Astrocyte (in vitro differentiated cells and primary cell): ENCODE results near the gene LRRC9.
"Not testable (repeated sequence)": the region's sequence is repeated elsewhere in the genome, so short reads cannot be mapped to it uniquely, and the experiment has no call there.

Source experiments
- EZH2 ChIP-seq: IDR thresholded peaks from 2 replicates; pipeline ENCODE4 v1.6.1; 2012; ENCODE audit warnings: mild to moderate bottlenecking, low read length, inconsistent platforms; ENCODE audit not compliant: insufficient read depth
- TF ChIP-seq, protein P1 (sequence below): IDR thresholded peaks from 2 replicates; pipeline ENCODE4 v1.5.1; 2011; ENCODE audit warnings: low read depth, mild to moderate bottlenecking, inconsistent platforms, low read length, moderate library complexity; ENCODE audit not compliant: insufficient read depth

DNA sequence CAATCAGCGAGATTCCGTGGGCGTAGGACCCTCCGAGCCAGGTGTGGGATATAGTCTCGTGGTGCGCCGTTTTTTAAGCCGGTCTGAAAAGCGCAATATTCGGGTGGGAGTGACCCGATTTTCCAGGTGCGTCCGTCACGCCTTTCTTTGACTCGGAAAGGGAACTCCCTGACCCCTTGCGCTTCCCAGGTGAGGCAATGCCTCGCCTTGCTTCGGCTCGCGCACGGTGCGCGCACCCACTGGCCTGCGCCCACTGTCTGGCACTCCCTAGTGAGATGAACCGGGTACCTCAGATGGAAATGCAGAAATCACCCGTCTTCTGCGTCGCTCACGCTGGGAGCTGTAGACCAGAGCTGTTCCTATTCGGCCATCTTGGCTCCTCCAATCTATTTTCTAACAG, 32.2 kb downstream of the LRRC9 start:
- TF ChIP-seq, protein P1, sequence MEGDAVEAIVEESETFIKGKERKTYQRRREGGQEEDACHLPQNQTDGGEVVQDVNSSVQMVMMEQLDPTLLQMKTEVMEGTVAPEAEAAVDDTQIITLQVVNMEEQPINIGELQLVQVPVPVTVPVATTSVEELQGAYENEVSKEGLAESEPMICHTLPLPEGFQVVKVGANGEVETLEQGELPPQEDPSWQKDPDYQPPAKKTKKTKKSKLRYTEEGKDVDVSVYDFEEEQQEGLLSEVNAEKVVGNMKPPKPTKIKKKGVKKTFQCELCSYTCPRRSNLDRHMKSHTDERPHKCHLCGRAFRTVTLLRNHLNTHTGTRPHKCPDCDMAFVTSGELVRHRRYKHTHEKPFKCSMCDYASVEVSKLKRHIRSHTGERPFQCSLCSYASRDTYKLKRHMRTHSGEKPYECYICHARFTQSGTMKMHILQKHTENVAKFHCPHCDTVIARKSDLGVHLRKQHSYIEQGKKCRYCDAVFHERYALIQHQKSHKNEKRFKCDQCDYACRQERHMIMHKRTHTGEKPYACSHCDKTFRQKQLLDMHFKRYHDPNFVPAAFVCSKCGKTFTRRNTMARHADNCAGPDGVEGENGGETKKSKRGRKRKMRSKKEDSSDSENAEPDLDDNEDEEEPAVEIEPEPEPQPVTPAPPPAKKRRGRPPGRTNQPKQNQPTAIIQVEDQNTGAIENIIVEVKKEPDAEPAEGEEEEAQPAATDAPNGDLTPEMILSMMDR = not testable (repeated sequence)
- TF ChIP-seq EZH2 = not testable (repeated sequence)
